Stimulated activated naive CD8-positive, alpha-beta T cell treated with anti-CD3 and anti-CD28 coated beads, Interleukin-15, amount 100 ng/mL, for 72 hours (primary cell): ENCODE results near the gene HOXB8.

Experiments used
- ATAC-seq: fragments of 150-1000 bp; cut with Tn5 transposase; 2 replicates; pipeline ENCODE4 v1.10.0; 2021; ENCODE audit warnings: mild to moderate bottlenecking, moderate library complexity
- DNase-seq, 2 donors: peaks; one replicate each; pipeline ENCODE4 v3.0.0; 2021 to 2022
- H3K27ac Mint-ChIP-seq, 2 donors: one replicate each; pipeline ENCODE4 v1.8.0; 2022; ENCODE audit warnings: mild to moderate bottlenecking in 2 of 2, mixed read lengths in 2 of 2, moderate library complexity in 2 of 2
- H3K27me3 Mint-ChIP-seq: one replicate; pipeline ENCODE4 v1.8.0; 2022; ENCODE audit warnings: mixed read lengths
- H3K4me1 Mint-ChIP-seq: one replicate; pipeline ENCODE4 v1.8.0; 2022; ENCODE audit warnings: mild to moderate bottlenecking, mixed read lengths
- H3K4me3 Mint-ChIP-seq, 2 donors: one replicate each; pipeline ENCODE4 v1.8.0; 2022; ENCODE audit warnings: mild to moderate bottlenecking in 2 of 2, mixed read lengths in 2 of 2, moderate library complexity in 1 of 2
- H3K9me3 Mint-ChIP-seq, 2 donors: one replicate each; pipeline ENCODE4 v1.8.0; 2022; ENCODE audit warnings: mixed read lengths in 2 of 2

HOXB8 gene

DNA sequence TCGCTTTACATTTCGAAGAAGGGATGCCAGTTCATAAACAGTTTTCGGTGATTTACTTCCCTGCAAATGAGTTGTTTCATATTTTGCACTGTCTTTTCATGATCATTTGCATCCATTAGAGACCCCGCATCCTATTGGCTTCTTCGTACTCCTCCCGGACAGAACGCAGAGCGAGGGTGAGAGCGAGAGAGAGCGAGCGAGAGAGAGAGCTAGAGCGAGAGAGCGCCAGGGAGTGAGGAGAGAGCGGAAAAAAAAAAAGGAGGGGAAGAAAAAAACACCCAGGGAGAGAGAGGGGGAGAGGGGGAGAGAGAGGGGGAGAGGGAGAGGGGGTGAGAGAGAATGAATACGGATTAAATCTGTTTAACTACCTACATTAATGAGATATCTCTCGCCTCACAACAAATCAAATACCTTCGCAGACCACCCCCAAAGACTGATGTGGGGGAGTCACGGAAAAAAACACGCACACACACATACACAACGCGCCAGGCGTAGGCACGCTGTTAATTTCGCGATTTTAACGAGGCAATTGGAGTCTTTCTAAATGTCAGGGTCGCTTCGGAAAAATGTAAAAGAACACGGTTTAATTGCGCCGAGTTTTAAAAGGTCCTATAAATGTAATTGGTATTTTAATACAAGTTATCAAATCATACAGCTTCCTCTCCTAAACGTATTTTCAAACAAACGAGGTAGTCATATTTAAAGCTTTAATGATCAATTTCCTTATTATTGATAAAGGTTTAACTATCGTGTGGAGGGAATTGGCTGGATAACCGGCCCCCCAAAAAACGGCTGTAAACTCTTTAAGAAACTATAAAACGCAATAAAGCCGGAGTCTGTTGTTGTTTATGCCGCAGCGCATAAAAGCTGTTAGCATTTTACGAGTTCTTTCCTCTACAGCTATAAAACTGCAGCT is at the start of gene HOXB8:
HOXB8 (minus strand) TSS at position 246 of the 916 bp plus-strand sequence. CDS start 588 bp downstream, outside the sequence.
- H3K9me3 Mint-ChIP-seq: no peaks in the 10 kb centered on the region
- H3K4me1 Mint-ChIP-seq: peaks cover 79% of the 10 kb centered on the region

DNA sequence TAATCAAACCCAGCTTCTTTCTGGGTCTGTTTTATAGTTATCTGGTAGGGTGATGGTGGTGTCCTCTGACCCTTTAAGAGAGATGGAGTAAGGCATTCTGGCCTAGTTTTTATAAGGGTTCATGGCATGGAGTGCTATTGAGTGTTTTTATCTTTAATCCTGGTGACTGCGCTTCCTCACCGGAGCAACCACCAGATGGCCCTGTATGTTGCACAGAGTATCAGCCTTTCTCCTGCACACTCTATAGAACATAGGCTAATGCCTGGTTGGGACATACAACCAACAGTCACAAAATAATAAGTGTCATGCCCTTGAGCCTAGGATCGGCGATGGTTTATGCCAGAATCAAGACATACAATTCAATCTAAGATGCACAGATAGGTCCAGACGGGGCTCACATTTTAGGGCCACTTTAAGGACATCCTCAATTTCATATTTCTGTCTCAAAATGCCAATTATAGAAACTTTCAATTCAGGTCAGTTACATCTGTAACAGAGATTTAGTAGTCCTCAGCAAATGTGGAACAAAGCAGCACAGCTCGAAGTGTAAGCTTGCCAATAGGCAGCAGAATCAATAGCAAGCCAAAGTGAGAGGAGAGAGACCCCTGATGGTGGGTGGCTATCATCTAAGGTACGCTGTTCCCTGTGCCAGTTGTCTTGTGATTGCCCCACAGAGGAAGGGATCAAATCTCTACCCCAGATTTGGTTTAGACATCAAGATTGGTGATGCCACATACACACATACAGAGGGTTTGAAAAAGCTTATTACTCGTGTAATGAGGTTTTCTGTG is 48.2 kb upstream of the HOXB8 start:
- no peaks in the 10 kb centered on the region for H3K4me1 Mint-ChIP-seq
- H3K27ac Mint-ChIP-seq: no peak overlapping the region
- H3K4me3 Mint-ChIP-seq: no peak overlapping the region
- no peak for ATAC-seq
- no peak for DNase-seq
- peaks cover 28% of the 10 kb centered on the region for H3K27me3 Mint-ChIP-seq
- H3K9me3 Mint-ChIP-seq: no peaks in the 10 kb centered on the region

More for the DNA sequence above, at the start of gene HOXB8:
- ATAC-seq: no peak
- H3K4me3 Mint-ChIP-seq: peak within 1 kb of the TSS; percentile 77 to 89
- peak within 1 kb of the TSS in 1 of 2 donors; percentile 81 for H3K27ac Mint-ChIP-seq
- H3K27me3 Mint-ChIP-seq: peaks cover 98% of the 10 kb centered on the region
- no peak for DNase-seq

DNA sequence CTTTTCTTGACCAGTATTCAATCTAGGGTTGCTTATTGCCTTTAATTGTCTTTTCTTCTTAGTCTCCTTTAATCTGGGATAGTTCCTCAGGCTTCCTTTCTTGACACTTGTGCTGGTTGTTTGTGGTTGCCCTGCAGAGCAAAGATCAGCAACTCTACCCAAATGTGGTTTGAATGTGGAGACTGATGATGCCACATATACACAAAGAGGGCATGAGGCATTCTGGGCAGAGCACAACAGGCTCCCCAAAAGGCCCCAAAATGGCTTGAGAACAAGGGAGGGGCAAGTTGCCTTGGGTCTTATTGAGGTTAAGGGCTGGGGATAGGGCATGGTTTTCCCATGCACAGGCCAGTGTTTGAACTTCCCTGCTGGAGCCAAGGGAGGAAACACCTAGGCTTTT is 40.8 kb upstream of the HOXB8 start:
- H3K4me1 Mint-ChIP-seq: no peaks in the 10 kb centered on the region
- ATAC-seq: no peak
- peaks cover 12% of the 10 kb centered on the region for H3K27me3 Mint-ChIP-seq

DNA sequence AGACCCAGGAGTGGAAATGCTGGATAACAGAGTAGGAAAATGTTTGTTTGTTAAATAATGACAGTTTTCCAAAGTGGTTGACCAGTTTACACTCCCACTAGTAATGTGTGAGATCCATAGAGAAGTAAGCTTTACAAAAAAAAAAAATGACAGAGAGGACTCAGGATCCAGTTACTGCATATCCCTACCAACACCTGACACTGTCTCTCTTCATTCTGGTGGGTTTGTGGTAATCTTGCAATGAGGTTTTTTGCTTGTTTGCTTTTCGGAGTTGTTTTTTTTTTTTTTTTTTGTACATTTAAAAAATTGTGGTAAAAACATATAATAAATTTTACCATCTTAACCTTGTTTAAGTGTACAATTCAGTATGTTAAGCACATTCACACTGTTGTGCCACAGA is 34.6 kb upstream of the HOXB8 start:
- Mint-ChIP-seq H3K27ac (no peak overlapping the region), H3K4me1 (peaks cover 22% of the 10 kb centered on the region), H3K9me3 (no peaks in the 10 kb centered on the region), H3K27me3 (peaks cover 61% of the 10 kb centered on the region), H3K4me3 (no peak overlapping the region)
- no peak for ATAC-seq
- DNase-seq: no peak

More for the DNA sequence above, 40.8 kb upstream of the HOXB8 start:
- DNase-seq: no peak
- no peak overlapping the region for H3K4me3 Mint-ChIP-seq
- H3K27ac Mint-ChIP-seq: no peak overlapping the region
- no peaks in the 10 kb centered on the region for H3K9me3 Mint-ChIP-seq

DNA sequence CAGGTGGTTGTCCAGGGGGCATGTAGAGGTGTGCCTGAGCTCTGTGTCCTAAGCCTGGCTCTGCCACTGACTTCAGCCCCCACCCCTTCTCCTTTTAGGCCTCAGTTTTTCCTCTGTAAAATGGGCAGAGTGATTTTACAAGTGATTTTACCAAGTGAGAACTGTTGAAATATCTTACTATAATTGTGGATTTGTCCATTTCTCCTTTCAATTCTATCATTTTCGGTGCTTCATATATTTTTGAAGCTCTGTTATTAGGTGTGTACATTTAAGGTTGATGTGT is 32.8 kb upstream of the HOXB8 start:
- ATAC-seq (no peak), DNase-seq (no peak)
- Mint-ChIP-seq H3K27me3 (peaks cover 79% of the 10 kb centered on the region), H3K4me3 (peak overlapping the region; percentile 75 to 95), H3K4me1 (peaks cover 24% of the 10 kb centered on the region), H3K9me3 (no peaks in the 10 kb centered on the region), H3K27ac (no peak overlapping the region)

DNA sequence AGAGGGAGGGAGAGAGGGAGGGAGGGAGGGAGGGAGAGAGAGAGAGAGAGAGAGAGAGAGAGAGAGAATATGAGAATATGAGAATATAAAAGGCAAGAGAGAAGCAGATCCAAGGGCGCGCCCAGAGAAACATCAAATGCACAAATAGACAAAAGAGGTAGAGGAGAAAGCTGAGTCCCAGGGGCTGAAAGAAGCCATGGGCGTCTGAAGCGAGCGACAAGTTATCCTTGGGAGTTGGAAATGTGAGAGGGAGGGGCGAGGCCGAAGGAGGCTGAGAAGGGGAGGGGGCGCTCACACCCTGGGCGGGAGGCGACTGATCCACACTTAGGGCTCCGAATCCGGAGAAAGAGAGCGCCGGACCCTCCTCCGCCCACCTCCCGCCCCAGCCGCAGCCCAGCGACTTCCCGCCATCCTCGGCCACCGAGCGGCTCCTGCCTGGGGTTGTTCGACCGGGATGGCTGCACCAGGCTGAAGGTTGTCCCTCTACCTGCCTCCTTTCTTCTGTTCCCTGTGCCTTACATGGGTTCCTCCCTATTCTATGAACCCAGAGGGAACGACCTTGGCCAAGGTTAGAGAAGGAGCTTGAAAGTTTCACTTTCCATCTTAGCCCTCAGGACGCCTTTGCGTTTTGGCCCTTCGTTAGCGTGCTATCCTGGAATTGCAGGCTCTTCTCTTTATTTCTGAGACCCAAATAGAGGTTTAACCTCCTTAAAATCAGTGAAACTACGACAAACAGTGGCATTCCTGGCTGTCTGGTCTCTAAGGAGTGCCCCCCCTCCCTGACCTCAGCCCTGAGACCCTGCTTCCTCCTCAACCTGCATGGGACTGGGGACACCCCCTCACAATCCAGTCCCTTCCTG is 32.2 kb upstream of the HOXB8 start:
- ATAC-seq: peak; percentile 30

DNA sequence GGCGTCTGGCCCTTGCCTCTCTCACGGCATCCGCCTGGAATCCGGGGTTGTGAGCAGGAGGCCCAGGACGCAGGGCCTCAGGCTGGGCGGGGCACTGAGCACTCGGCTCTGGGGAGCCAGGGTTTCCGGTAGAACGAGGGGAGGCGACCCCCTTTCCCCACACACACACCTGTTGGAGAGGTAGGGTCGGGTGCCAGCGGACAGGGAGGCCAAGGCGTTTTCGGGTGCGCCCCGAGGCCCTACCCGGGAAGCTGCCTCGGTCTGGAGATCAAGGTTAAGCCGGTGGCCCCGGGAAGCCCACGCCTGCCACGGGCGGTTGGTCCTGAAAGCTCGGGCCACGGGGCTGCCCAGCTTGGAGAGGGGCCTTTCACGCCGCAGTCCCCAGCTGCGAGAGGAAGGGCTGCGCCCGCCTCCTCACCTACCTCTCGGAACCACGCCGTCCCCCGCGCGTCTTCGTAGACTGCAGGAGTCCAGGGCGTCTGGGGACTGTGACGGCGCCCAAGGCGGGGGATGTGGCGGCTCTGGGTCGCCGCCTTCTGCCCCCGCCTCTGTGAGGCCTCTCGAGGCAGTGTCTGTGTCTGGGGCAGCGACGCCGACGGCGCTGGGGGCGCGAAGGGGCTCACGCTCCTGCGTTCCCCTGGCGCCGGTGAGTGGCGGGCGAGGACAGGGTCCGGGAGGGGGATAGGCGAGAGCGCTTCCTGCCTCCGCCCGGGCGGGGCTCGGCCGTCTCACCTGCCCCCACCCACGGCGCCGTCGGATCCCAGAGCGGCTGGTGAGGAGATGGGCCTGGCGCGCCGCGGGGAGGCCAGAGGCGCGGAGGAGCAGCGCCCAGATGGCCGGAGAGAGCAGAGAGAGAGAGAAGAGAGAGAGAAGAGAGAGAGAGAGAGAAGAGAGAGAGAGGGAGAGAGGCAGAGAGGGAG is 31.4 kb upstream of the HOXB8 start:
- Mint-ChIP-seq H3K9me3 (no peaks in the 10 kb centered on the region), H3K4me1 (peaks cover 38% of the 10 kb centered on the region), H3K27me3 (peaks cover 94% of the 10 kb centered on the region), H3K4me3 (peak overlapping the region; percentile 75 to 95), H3K27ac (no peak overlapping the region)
- ATAC-seq (peak; percentile 76), DNase-seq (peak in 1 of 2 donors; percentile 27)

More for the DNA sequence above, 32.2 kb upstream of the HOXB8 start:
- peaks cover 85% of the 10 kb centered on the region for H3K27me3 Mint-ChIP-seq
- peak overlapping the region in 1 of 2 donors; percentile 73 for H3K27ac Mint-ChIP-seq
- no peak for DNase-seq
- peak overlapping the region; percentile 75 to 95 for H3K4me3 Mint-ChIP-seq
- H3K4me1 Mint-ChIP-seq: peaks cover 29% of the 10 kb centered on the region
- no peaks in the 10 kb centered on the region for H3K9me3 Mint-ChIP-seq

DNA sequence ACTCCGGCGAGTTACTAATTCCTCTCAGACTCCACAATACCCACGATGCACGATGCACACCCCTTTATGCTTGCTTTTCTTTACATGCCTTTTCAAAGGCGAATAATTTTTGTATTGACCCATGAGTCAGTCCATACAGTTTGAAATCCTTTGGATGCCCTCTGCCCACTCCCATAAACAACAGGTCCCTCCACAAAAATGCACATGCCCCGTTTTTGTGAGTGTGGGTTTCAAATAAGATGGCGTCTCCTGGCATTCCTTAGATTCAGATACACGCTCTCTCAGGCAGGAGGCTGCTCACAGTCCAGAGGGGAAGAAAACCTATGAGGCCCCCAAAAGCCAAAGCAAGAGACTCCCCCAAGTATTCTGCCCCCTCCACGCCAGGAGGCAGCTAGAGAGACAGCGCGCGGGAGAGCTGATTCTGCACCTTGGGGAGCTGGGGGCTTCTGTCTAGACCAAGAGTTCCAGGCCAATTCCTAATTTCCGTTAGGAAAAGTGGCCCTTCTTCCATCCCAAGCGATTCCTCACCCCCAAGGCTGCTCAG is 30.6 kb upstream of the HOXB8 start:
- H3K4me3 Mint-ChIP-seq: peak overlapping the region; percentile 75 to 95
- H3K4me1 Mint-ChIP-seq: peaks cover 42% of the 10 kb centered on the region
- H3K27me3 Mint-ChIP-seq: peaks cover 100% of the 10 kb centered on the region
- H3K27ac Mint-ChIP-seq: no peak overlapping the region
- H3K9me3 Mint-ChIP-seq: no peaks in the 10 kb centered on the region
- ATAC-seq: no peak
- DNase-seq: no peak

DNA sequence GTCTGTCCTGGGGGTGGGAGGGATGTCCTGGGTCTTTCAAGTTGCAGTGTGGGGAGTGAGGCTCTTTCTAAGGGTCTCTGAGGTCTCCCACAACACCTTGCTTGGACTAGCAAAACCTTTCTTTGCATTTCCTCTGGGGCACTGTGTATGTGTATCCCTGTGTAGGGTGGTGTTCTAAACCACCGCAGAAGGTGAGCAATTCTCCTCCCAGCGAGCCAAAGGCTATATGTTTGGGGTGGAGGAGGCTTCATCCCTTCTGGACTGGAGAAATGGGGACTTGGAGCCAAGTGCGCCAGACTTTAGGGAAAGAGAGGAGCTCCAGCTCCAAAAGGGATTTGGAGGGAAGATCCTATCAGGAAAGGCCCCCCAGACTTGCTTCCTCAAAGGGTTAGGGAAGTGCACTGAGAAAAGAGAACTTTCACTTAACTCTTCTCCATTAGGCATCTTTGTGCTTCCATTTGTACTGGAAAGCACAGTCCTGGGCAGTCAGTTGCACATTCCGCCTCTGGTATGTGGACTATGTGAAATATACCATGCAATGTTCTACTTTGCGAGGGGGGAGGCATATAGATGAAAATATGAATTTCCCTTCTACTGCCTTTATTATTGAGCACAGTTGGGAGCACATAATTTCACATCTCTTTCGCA is 29.9 kb upstream of the HOXB8 start:
- Mint-ChIP-seq H3K27me3 (peaks cover 100% of the 10 kb centered on the region), H3K4me3 (no peak overlapping the region), H3K27ac (no peak overlapping the region), H3K9me3 (no peaks in the 10 kb centered on the region), H3K4me1 (peaks cover 42% of the 10 kb centered on the region)
- DNase-seq (no peak), ATAC-seq (no peak)

DNA sequence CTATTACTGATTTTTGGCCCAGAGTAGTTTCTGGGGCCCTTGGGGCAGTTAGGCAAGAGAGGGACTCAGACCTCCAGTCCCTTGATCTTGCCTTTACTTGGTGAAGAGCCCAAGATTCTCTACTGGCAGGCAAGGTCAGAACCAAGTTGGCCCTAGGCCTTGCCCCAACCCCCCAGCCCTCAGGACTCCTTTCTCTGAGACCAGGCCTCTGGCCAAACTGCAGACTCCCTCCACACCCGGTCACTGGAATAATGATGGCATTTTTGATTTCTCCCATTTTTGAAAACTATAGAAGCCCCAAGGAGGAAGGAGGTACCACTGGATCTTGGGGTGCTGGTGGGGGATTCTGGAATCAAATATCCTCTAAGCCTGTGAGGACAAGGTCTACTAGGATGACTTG is 29.1 kb upstream of the HOXB8 start:
- no peaks in the 10 kb centered on the region for H3K9me3 Mint-ChIP-seq
- ATAC-seq (no peak), DNase-seq (no peak)
- peaks cover 100% of the 10 kb centered on the region for H3K27me3 Mint-ChIP-seq
- H3K27ac Mint-ChIP-seq: no peak overlapping the region
- H3K4me3 Mint-ChIP-seq: no peak overlapping the region
- H3K4me1 Mint-ChIP-seq: peaks cover 42% of the 10 kb centered on the region

DNA sequence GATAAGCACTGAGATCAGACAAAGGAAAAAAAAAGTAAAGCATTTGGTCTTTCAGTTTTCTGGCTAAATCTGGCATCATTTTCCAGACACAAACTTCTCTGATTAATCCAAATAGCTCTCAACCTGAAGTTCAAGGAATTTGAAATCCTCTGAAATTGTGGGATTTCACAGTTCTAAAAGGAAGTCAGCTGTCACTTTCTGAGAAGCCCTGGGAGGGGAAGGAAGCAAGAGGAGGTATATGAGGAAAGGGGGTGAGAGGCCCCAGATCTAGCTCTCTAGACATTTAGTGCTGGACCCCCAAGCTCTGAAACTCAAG is 28.6 kb upstream of the HOXB8 start:
- Mint-ChIP-seq H3K4me3 (no peak overlapping the region), H3K9me3 (no peaks in the 10 kb centered on the region), H3K4me1 (peaks cover 42% of the 10 kb centered on the region)

DNA sequence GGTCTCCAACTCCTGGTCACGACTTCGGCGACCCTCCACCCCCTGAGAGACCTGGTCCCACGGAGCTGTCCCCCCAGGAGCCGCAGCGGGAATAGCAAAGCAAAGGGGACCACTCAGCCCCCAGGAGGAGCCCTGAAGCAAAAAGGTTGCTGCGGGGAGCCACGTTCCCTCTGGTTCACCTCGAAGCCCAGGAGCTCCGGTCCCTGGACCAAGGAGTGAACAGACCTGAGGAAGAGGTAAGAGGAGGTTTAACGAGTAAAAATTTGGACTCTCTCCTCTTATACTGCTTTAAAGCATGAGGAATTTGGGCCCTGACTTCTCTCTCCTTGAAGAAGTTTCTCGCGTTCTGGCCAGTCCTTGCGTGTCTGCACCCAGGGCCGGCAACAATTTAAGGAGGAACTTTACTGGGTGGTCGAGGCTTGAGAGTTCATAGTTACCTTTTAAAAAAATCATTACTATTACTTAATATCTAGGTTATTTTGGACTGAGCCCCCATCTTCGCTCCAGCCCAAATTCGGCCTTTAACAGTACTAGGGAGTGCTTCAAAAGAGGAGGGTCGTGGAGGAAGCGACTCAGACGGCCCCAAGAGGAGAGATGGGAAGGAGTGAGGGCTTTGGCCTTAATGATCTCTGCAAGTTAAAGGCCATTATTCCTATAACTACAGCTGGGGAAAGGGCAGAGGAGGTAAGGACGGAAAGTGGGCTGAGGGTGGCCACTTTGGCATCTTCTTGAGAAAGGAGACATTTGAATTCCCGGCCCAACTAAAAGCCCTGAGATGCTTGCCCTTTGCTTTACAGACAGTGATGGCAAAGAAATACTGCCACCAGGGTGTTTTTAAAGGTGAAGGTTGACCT is 28.0 kb upstream of the HOXB8 start:
- Mint-ChIP-seq H3K4me1 (peaks cover 42% of the 10 kb centered on the region), H3K4me3 (peak overlapping the region in 1 of 2 donors; percentile 41), H3K27me3 (peaks cover 100% of the 10 kb centered on the region), H3K9me3 (no peaks in the 10 kb centered on the region), H3K27ac (no peak overlapping the region)
- DNase-seq (no peak), ATAC-seq (no peak)

More for the DNA sequence above, 28.6 kb upstream of the HOXB8 start:
- H3K27me3 Mint-ChIP-seq: peaks cover 100% of the 10 kb centered on the region
- DNase-seq (no peak), ATAC-seq (no peak)
- H3K27ac Mint-ChIP-seq: no peak overlapping the region
